ENCODE results near the gene RPS21.

The RPS21 gene

DNA sequence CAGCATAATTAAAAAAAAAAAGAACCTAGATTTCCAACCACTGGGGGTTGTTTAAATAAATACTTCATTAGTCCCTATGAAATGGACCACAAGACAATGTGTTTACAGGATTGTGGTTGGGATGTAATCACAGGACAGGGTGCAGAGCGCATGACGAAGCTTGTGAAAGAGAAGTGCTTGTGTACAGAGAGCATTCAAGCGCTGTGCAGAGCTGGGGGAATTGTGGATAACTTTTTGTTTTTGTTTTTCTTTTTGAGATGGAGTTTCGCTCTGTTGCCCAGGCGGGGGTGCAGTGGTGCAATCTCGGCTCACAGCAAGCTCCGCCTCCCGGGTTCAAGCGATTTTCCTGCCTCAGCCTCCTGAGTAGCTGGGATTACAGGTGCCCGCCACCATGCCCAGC lies 42.1 kb upstream of the RPS21 start:
- DNase-seq (ENCODE audit: low read depth) = no peak
- no peak for TF ChIP-seq CTCF (IDR thresholded peaks at IDR 0.05; ENCODE audit: control insufficient read depth, extremely low read depth, insufficient read depth)
- no peak overlapping the region for H3K4me3 ChIP-seq (ENCODE audit: low read depth, low read length)

- TF ChIP-seq CTCF (IDR thresholded peaks at IDR 0.05; ENCODE audit: control insufficient read depth, extremely low read depth, insufficient read depth) = no peak
- H3K4me3 ChIP-seq (ENCODE audit: low read depth, low read length) = no peak overlapping the region
- DNase-seq (ENCODE audit: low read depth) = no peak
These were observed 41.1 kb upstream of the RPS21 start for GRCh38 chr20:62345681-62346370.

GRCh38 chr20:62346398-62347150 lies 40.3 kb upstream of the RPS21 start:
- TF ChIP-seq CTCF (IDR thresholded peaks at IDR 0.05; ENCODE audit: control insufficient read depth, extremely low read depth, insufficient read depth) = no peak
- DNase-seq (ENCODE audit: low read depth) = no peak
- no peak overlapping the region for H3K4me3 ChIP-seq (ENCODE audit: low read depth, low read length)

DNA sequence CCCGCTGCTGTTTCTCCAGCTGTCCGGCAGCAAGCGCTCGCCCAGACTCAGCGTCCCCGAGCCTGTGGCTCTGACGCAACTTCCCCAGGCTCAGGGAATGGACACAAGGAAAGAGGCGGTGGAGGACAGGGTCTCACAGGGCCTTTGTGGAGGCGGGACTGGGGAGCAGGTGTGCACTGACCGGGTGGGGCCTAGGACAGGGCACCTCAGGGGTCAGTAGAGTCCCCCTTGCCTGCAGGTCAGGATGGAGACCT lies 39.8 kb upstream of the RPS21 start:
- no peak for DNase-seq (ENCODE audit: low read depth)
- no peak overlapping the region for H3K4me3 ChIP-seq (ENCODE audit: low read depth, low read length)
- TF ChIP-seq CTCF (IDR thresholded peaks at IDR 0.05; ENCODE audit: control insufficient read depth, extremely low read depth, insufficient read depth) = no peak

GRCh38 chr20:62347445-62347844 lies 39.5 kb upstream of the RPS21 start:
- no peak for DNase-seq (ENCODE audit: low read depth)
- no peak for TF ChIP-seq CTCF (IDR thresholded peaks at IDR 0.05; ENCODE audit: control insufficient read depth, extremely low read depth, insufficient read depth)
- H3K4me3 ChIP-seq (ENCODE audit: low read depth, low read length) = no peak overlapping the region

GRCh38 chr20:62348604-62349003 lies 38.3 kb upstream of the RPS21 start:
- TF ChIP-seq CTCF (IDR thresholded peaks at IDR 0.05; ENCODE audit: control insufficient read depth, extremely low read depth, insufficient read depth) = no peak
- H3K4me3 ChIP-seq (ENCODE audit: low read depth, low read length) = no peak overlapping the region
- no peak for DNase-seq (ENCODE audit: low read depth)
